Mucosa of gallbladder (tissue), 1 donor: ENCODE results near the gene SRBD1. TPM values are rescaled to one million over a fixed set of nuclear protein-coding genes. Genes with fewer than 3 reads are reported as not detected.

ENCODE experiments used
- DNase-seq: peaks from one replicate; pipeline ENCODE4 v3.0.0-alpha.2; 2020; ENCODE audit warnings: low spot score
- total RNA-seq: library from RNA; stranded (reverse); gene quantifications from one replicate; pipeline ENCODE4 v1.2.1, GENCODE V29; 2021
- donor health status: DM: no; HTN: no; CAD: no.

The SRBD1 gene
- total RNA-seq, 1 donor from 2014 or later, result 13.6 TPM

GRCh38 chr2:45379399-45380087 lies 231.5 kb downstream of the SRBD1 start:
- no peak for DNase-seq

- DNase-seq, result no peak
Observed at GRCh38 chr2:45373534-45373933, 237.5 kb downstream of the SRBD1 start.

GRCh38 chr2:45370369-45370768 lies 240.7 kb downstream of the SRBD1 start:
- DNase-seq, result no peak

DNA sequence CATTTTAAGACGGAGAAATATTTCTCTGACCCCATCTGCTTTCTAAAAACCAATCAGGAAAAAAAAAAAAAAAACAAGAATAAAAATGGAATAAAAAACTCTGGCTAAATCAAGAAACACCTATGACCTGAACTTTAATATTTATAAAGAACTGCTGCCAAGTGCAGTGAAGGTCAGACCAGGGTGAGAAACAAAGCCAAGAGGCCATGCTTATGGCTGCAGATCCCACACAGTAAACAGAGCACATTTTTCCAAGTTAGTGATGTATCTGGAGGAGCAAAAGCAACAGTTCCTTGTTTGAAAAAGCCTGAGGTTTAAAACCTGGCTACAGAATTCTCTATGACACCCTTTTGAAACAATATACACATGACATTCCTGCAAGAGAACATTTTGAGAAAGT lies 242.3 kb downstream of the SRBD1 start:
- no peak for DNase-seq

DNA sequence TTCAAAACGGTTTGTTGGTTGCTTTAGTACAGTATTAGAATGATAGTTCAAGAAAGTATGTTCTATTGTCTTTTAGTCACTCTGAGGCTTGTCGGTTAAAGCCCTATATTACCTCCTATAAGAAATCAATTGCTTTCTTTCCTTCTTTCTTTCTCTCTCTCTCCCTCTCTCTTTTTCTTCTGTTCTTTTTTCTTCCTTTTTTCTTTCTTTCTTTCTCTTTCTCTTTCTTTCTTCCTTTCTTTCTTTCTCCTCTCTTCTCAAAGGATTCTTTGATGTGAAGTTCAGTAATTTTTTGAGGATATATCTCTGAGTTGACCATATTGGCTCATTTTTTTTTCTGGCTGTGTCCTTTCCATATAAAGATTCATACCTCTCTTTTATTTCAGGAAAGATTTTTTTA lies 249.4 kb downstream of the SRBD1 start:
- no peak for DNase-seq

GRCh38 chr2:45354776-45355175 lies 256.3 kb downstream of the SRBD1 start:
- no peak for DNase-seq

DNA sequence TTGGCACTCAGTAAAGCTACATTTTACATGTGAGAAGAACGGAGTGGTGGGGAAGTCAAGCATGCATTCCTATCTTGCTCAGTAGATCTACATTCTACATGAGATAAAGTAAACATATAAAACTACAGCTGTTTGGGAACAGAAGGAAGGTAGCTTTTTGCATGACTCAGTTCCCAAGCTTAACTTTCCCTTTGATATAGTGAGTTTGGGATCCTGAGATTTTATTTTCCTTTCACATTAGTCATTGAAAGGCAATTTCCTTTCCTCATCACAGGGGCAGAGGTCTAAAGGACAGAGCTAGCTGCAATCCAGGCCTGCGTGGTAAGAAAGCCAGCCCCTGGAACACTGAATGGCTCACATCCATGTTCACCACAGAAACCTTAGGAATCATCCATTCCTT lies 257.2 kb downstream of the SRBD1 start:
- DNase-seq, result no peak

GRCh38 chr2:45352506-45352905 lies 258.6 kb downstream of the SRBD1 start:
- no peak for DNase-seq

- peak; percentile 2 for DNase-seq
Observed at GRCh38 chr2:45345331-45346234, 265.5 kb downstream of the SRBD1 start.

- DNase-seq, result peak; percentile 1
Observed at GRCh38 chr2:45344502-45344901, 266.6 kb downstream of the SRBD1 start.

GRCh38 chr2:45344071-45344470 lies 267.0 kb downstream of the SRBD1 start:
- no peak for DNase-seq

GRCh38 chr2:45343251-45344017 lies 267.6 kb downstream of the SRBD1 start:
- peak; percentile 4 for DNase-seq

GRCh38 chr2:45340318-45340717 lies 270.7 kb downstream of the SRBD1 start:
- DNase-seq, result no peak

- no peak for DNase-seq
Observed at GRCh38 chr2:45339253-45339652, 271.8 kb downstream of the SRBD1 start.

Other genes with a start within 250 kb of the SRBD1 start
- 20.8 TPM for gene PRKCE, start 40.4 kb upstream of the SRBD1 start, total RNA-seq